ENCODE results near the gene ACKR2. TPM values are rescaled to one million over a fixed set of nuclear protein-coding genes. Genes with fewer than 3 reads are reported as not detected.

ACKR2 gene
- 1 to 10 TPM in 1 of 5 experiments, under 1 TPM in 4; 0.45 to 1.1 (median 0.65) TPM for total RNA-seq
- not detected for polyA plus RNA-seq
- 0.67 reads per million for total RNA-seq

- H3K27me3 Mint-ChIP-seq: peaks cover 3 to 54% (median 6%) of the 10 kb centered on the region in 5 donors
- H3K27ac Mint-ChIP-seq: no peak within 1 kb of the TSS
- CTCF ChIA-PET: no interaction called here
- H3K9me3 Mint-ChIP-seq: no peaks in the 10 kb centered on the region
- Histone ChIP-seq H3K4me1 (ENCODE audit: control insufficient read depth in 2 of 2, insufficient read depth in 2 of 2, low read length in 2 of 2) (no peaks in the 10 kb centered on the region), H3K27ac (ENCODE audit: low read depth, low read length) (no peak within 1 kb of the TSS), H3K27me3 (ENCODE audit: control insufficient read depth in 2 of 2, insufficient read depth in 2 of 2, low read length in 2 of 2) (no peaks in the 10 kb centered on the region), H3K36me3 (ENCODE audit: control insufficient read depth in 2 of 3, insufficient read depth in 3 of 3, low read length in 3 of 3) (peaks cover 0 to under 1% (median 0%) of the 10 kb centered on the region in 3 experiments), H3K4me3 (ENCODE audit: low read length) (no peak within 1 kb of the TSS), H3K9me3 (ENCODE audit: control insufficient read depth in 2 of 3, low read length in 3 of 3) (no peaks in the 10 kb centered on the region)
- H3K4me3 Mint-ChIP-seq: no peak within 1 kb of the TSS
- peaks cover 0 to 12% (median 4%) of the 10 kb centered on the region in 7 donors for H3K4me1 Mint-ChIP-seq
- intact Hi-C loops (cut with micrococcal nuclease): loop anchor here in 1 of 2 donors (10.0 kb wide), 1 partner anchor 586 kb away; no protein-coding TSS in a partner anchor
- no peak for DNase-seq
- no peak for ATAC-seq
- POLR2A ChIA-PET: no interaction called here
- peaks cover 0 to 1% (median 0%) of the 10 kb centered on the region in 5 donors for H3K36me3 Mint-ChIP-seq
Observed at GRCh38 chr3:42809202-42809601, at the start of gene ACKR2. ACKR2 (plus strand) TSS chr3:42809445; CDS start chr3:42864503, 55,058 bp downstream.

- no peaks in the 10 kb centered on the region for H3K9me3 ChIP-seq (ENCODE audit: control insufficient read depth in 2 of 3, low read length in 3 of 3)
- no peak overlapping the region for H3K27ac ChIP-seq (ENCODE audit: low read depth, low read length)
- ATAC-seq (peak; percentile 79), DNase-seq (no peak)
- Mint-ChIP-seq H3K27me3 (peaks cover 0 to 28% (median 0%) of the 10 kb centered on the region in 5 donors), H3K4me3 (no peak overlapping the region), H3K27ac (no peak overlapping the region), H3K4me1 (peaks cover 0 to 7% (median 0%) of the 10 kb centered on the region in 7 donors), H3K36me3 (no peaks in the 10 kb centered on the region), H3K9me3 (no peaks in the 10 kb centered on the region)
- H3K4me3 ChIP-seq (ENCODE audit: low read length): no peak overlapping the region
- no peaks in the 10 kb centered on the region for H3K36me3 ChIP-seq (ENCODE audit: control insufficient read depth in 2 of 3, insufficient read depth in 3 of 3, low read length in 3 of 3)
- no peaks in the 10 kb centered on the region for H3K27me3 ChIP-seq (ENCODE audit: control insufficient read depth in 2 of 2, insufficient read depth in 2 of 2, low read length in 2 of 2)
- ChIA-PET CTCF (interaction anchor here (0.5 to 0.9 kb wide), 2 partner anchors 77 to 153 kb away, joined by 3 to 4 read pairs; no protein-coding TSS in a partner anchor), POLR2A (no interaction called here)
- intact Hi-C loops (cut with micrococcal nuclease): no loop called here
- no peaks in the 10 kb centered on the region for H3K4me1 ChIP-seq (ENCODE audit: control insufficient read depth in 2 of 2, insufficient read depth in 2 of 2, low read length in 2 of 2)
Observed at GRCh38 chr3:42762046-42762724, 47.1 kb upstream of the ACKR2 start.

GRCh38 chr3:42763021-42763420, 46.2 kb upstream of the ACKR2 start:
- ATAC-seq: no peak
- H3K9me3 ChIP-seq (ENCODE audit: control insufficient read depth in 2 of 3, low read length in 3 of 3): no peaks in the 10 kb centered on the region
- no peaks in the 10 kb centered on the region for H3K27me3 ChIP-seq (ENCODE audit: control insufficient read depth in 2 of 2, insufficient read depth in 2 of 2, low read length in 2 of 2)
- H3K4me3 Mint-ChIP-seq: no peak overlapping the region
- no peaks in the 10 kb centered on the region for H3K36me3 Mint-ChIP-seq
- intact Hi-C loops (cut with micrococcal nuclease): no loop called here
- no peak for DNase-seq
- H3K4me1 ChIP-seq (ENCODE audit: control insufficient read depth in 2 of 2, insufficient read depth in 2 of 2, low read length in 2 of 2): no peaks in the 10 kb centered on the region
- H3K9me3 Mint-ChIP-seq: no peaks in the 10 kb centered on the region
- no peaks in the 10 kb centered on the region for H3K36me3 ChIP-seq (ENCODE audit: control insufficient read depth in 2 of 3, insufficient read depth in 3 of 3, low read length in 3 of 3)
- H3K27me3 Mint-ChIP-seq: peaks cover 0 to 27% (median 0%) of the 10 kb centered on the region in 5 donors
- H3K4me3 ChIP-seq (ENCODE audit: low read length): no peak overlapping the region
- H3K27ac Mint-ChIP-seq: peak overlapping the region in 1 of 9 donors; percentile 33
- CTCF ChIA-PET: no interaction called here
- POLR2A ChIA-PET: no interaction called here
- H3K27ac ChIP-seq (ENCODE audit: low read depth, low read length): no peak overlapping the region
- peaks cover 0 to 7% (median 0%) of the 10 kb centered on the region in 7 donors for H3K4me1 Mint-ChIP-seq

- peaks cover 0 to 7% (median 0%) of the 10 kb centered on the region in 7 donors for H3K4me1 Mint-ChIP-seq
- Histone ChIP-seq H3K36me3 (ENCODE audit: control insufficient read depth in 2 of 3, insufficient read depth in 3 of 3, low read length in 3 of 3) (no peaks in the 10 kb centered on the region), H3K4me1 (ENCODE audit: control insufficient read depth in 2 of 2, insufficient read depth in 2 of 2, low read length in 2 of 2) (no peaks in the 10 kb centered on the region), H3K9me3 (ENCODE audit: control insufficient read depth in 2 of 3, low read length in 3 of 3) (no peaks in the 10 kb centered on the region), H3K27me3 (ENCODE audit: control insufficient read depth in 2 of 2, insufficient read depth in 2 of 2, low read length in 2 of 2) (no peaks in the 10 kb centered on the region), H3K27ac (ENCODE audit: low read depth, low read length) (no peak overlapping the region), H3K4me3 (ENCODE audit: low read length) (no peak overlapping the region)
- peak in 1 of 9 donors; percentile 2 for DNase-seq
- H3K36me3 Mint-ChIP-seq: no peaks in the 10 kb centered on the region
- ChIA-PET POLR2A (no interaction called here), CTCF (no interaction called here)
- intact Hi-C loops (cut with micrococcal nuclease): no loop called here
- no peak overlapping the region for H3K4me3 Mint-ChIP-seq
- peaks cover 0 to 21% (median 0%) of the 10 kb centered on the region in 5 donors for H3K27me3 Mint-ChIP-seq
- no peaks in the 10 kb centered on the region for H3K9me3 Mint-ChIP-seq
- H3K27ac Mint-ChIP-seq: no peak overlapping the region
- no peak for ATAC-seq
Observed at GRCh38 chr3:42764115-42764514, 45.1 kb upstream of the ACKR2 start.

GRCh38 chr3:42764561-42765295, 44.5 kb upstream of the ACKR2 start:
- H3K27ac ChIP-seq (ENCODE audit: low read depth, low read length): no peak overlapping the region
- H3K36me3 Mint-ChIP-seq: no peaks in the 10 kb centered on the region

GRCh38 chr3:42769477-42770131, 39.6 kb upstream of the ACKR2 start:
- intact Hi-C loops (cut with micrococcal nuclease): no loop called here
- CTCF ChIA-PET: interaction anchor here (0.8 kb wide), 1 partner anchor 268 kb away, joined by 3 read pairs; no protein-coding TSS in a partner anchor

More at GRCh38 chr3:42764561-42765295, 44.5 kb upstream of the ACKR2 start:
- Mint-ChIP-seq H3K27ac (no peak overlapping the region), H3K27me3 (peaks cover 0 to 20% (median 0%) of the 10 kb centered on the region in 5 donors), H3K4me3 (no peak overlapping the region), H3K4me1 (peaks cover 0 to 7% (median 0%) of the 10 kb centered on the region in 7 donors), H3K9me3 (no peaks in the 10 kb centered on the region)
- Histone ChIP-seq H3K36me3 (ENCODE audit: control insufficient read depth in 2 of 3, insufficient read depth in 3 of 3, low read length in 3 of 3) (no peaks in the 10 kb centered on the region), H3K4me3 (ENCODE audit: low read length) (no peak overlapping the region), H3K9me3 (ENCODE audit: control insufficient read depth in 2 of 3, low read length in 3 of 3) (no peaks in the 10 kb centered on the region), H3K4me1 (ENCODE audit: control insufficient read depth in 2 of 2, insufficient read depth in 2 of 2, low read length in 2 of 2) (no peaks in the 10 kb centered on the region), H3K27me3 (ENCODE audit: control insufficient read depth in 2 of 2, insufficient read depth in 2 of 2, low read length in 2 of 2) (no peaks in the 10 kb centered on the region)
- DNase-seq (peak in 1 of 9 donors; percentile 10), ATAC-seq (no peak)
- POLR2A ChIA-PET: no interaction called here
- intact Hi-C loops (cut with micrococcal nuclease): no loop called here
- CTCF ChIA-PET: no interaction called here

More at GRCh38 chr3:42769477-42770131, 39.6 kb upstream of the ACKR2 start:
- POLR2A ChIA-PET: no interaction called here
- peaks cover 9 to 13% (median 13%) of the 10 kb centered on the region in 7 donors for H3K4me1 Mint-ChIP-seq
- no peaks in the 10 kb centered on the region for H3K27me3 ChIP-seq (ENCODE audit: control insufficient read depth in 2 of 2, insufficient read depth in 2 of 2, low read length in 2 of 2)
- no peaks in the 10 kb centered on the region for H3K36me3 Mint-ChIP-seq
- H3K36me3 ChIP-seq (ENCODE audit: control insufficient read depth in 2 of 3, insufficient read depth in 3 of 3, low read length in 3 of 3): no peaks in the 10 kb centered on the region
- no peak overlapping the region for H3K27ac ChIP-seq (ENCODE audit: low read depth, low read length)
- no peak for ATAC-seq
- DNase-seq: no peak
- H3K9me3 ChIP-seq (ENCODE audit: control insufficient read depth in 2 of 3, low read length in 3 of 3): no peaks in the 10 kb centered on the region
- H3K27me3 Mint-ChIP-seq: peaks cover 0 to 32% (median 0%) of the 10 kb centered on the region in 5 donors
- H3K4me3 Mint-ChIP-seq: no peak overlapping the region
- H3K27ac Mint-ChIP-seq: no peak overlapping the region
- H3K4me3 ChIP-seq (ENCODE audit: low read length): no peak overlapping the region
- peaks cover 5 to 6% of the 10 kb centered on the region in 2 donors for H3K4me1 ChIP-seq (ENCODE audit: control insufficient read depth in 2 of 2, insufficient read depth in 2 of 2, low read length in 2 of 2)
- H3K9me3 Mint-ChIP-seq: peaks cover 0 to 6% (median 0%) of the 10 kb centered on the region in 11 donors
